ENCODE measurements around the gene MAB21L4. TPM values are rescaled to one million over a fixed set of nuclear protein-coding genes. Genes with fewer than 3 reads are reported as not detected.

Gene MAB21L4
- total RNA-seq, 1 donor from 2014 or later = 0.59 TPM

DNA sequence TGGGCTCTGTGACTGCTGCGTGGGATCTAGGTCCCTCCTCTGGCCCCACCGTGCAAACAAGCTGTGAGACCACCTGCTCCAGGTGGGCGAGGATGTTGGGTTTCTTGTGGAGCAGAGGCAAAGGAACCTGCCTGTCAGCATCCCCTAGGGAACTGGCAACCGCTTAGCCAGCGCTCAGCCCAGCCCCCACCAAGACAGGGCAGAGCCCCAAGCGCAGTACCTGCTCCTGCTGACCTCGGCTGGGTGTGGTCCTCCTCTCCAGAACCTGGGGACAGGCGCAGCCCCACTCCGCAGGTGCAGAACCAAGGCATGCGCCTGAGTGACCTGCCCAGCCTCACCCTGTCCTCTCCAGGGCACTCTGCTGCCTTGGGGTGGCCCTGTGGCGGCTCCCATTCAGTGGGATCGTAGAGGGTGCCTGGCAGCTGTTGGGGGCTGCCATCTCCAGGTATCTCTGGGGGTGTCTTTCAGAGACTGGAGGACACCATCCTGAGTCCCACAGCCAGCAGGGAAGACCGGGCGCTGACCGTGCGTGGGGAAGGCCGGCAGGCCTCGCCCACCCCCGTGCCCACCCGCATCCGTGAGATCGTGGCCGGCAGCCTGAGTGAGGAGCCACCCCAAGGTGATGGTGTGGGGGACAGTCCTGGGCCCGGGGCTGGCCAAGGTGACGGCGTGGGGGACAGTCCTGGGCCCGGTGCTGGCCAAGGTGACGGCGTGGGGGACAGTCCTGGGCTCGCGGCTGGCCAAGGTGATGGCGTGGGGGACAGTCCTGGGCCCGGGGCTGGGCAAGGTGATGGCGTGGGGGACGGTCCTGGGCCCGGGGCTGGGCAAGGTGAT, 22.5 kb upstream of the MAB21L4 start:
- no peaks in the 10 kb centered on the region for H3K36me3 Mint-ChIP-seq (ENCODE audit: low read depth, unreplicated experiment)
- TF ChIP-seq, protein P1, sequence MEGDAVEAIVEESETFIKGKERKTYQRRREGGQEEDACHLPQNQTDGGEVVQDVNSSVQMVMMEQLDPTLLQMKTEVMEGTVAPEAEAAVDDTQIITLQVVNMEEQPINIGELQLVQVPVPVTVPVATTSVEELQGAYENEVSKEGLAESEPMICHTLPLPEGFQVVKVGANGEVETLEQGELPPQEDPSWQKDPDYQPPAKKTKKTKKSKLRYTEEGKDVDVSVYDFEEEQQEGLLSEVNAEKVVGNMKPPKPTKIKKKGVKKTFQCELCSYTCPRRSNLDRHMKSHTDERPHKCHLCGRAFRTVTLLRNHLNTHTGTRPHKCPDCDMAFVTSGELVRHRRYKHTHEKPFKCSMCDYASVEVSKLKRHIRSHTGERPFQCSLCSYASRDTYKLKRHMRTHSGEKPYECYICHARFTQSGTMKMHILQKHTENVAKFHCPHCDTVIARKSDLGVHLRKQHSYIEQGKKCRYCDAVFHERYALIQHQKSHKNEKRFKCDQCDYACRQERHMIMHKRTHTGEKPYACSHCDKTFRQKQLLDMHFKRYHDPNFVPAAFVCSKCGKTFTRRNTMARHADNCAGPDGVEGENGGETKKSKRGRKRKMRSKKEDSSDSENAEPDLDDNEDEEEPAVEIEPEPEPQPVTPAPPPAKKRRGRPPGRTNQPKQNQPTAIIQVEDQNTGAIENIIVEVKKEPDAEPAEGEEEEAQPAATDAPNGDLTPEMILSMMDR (IDR thresholded peaks at IDR 0.05; ENCODE audit: insufficient read depth, low read depth, low read length) = no peak
- no peak for TF ChIP-seq EZH2 (IDR thresholded peaks at IDR 0.05; ENCODE audit: insufficient read depth, low read length)
- H3K4me2 ChIP-seq (ENCODE audit: low read length) = no peak overlapping the region

DNA sequence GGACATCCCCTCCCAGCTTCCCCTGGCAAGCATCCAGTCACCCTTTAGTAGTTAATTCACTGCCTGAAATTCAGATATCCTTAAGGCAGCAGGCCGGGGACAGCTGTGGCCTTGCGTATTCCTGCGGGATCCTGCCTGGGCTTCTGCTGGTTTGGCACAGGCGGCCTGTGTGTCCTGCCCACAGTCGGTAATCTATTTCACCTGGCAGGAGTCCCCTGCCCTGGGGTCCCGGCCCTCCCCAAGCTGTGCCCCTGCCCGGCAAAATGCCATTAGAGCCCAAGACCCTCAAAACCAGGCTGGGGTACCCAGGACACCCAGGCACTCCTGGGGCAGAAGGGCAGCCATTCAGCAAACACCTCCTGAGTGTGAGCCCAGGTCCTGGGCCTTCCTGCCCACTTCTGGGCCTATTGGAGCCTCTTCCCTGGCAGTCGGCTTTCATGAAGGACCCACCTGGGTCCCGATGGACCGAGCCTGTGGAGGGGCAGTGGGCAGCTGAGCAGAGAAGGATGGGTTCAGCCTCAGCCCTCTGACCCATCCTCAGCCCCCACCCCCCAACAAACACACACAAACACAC, 21.8 kb upstream of the MAB21L4 start:
- no peak for DNase-seq (ENCODE audit: low read depth)
- Histone ChIP-seq H2AFZ (ENCODE audit: low read depth, low read length) (no peak overlapping the region), H3K27ac (ENCODE audit: low read depth, low read length) (no peak overlapping the region)

More for the DNA sequence above, 22.5 kb upstream of the MAB21L4 start:
- H3K27me3 ChIP-seq (ENCODE audit: insufficient read depth, low read length) = no peaks in the 10 kb centered on the region
- H3K27ac ChIP-seq (ENCODE audit: low read depth, low read length) = no peak overlapping the region
- H3K9ac ChIP-seq (ENCODE audit: low read length) = no peak overlapping the region
- Mint-ChIP-seq H3K4me1 (ENCODE audit: low read depth, unreplicated experiment) (peaks cover 5% of the 10 kb centered on the region), H3K4me3 (ENCODE audit: unreplicated experiment) (no peak overlapping the region), H3K9me3 (ENCODE audit: unreplicated experiment) (no peaks in the 10 kb centered on the region), H3K27me3 (ENCODE audit: low read depth, unreplicated experiment) (peaks cover 18% of the 10 kb centered on the region), H3K27ac (ENCODE audit: unreplicated experiment) (no peak overlapping the region)
- no peak overlapping the region for H2AFZ ChIP-seq (ENCODE audit: low read depth, low read length)
- no peak overlapping the region for H3K4me3 ChIP-seq (ENCODE audit: insufficient read depth, low read depth, low read length)
- H4K20me1 ChIP-seq (ENCODE audit: insufficient read depth, low read length) = no peaks in the 10 kb centered on the region
- no peaks in the 10 kb centered on the region for H3K36me3 ChIP-seq (ENCODE audit: insufficient read depth, low read length)
- no peak for FAIRE-seq
- no peak for DNase-seq (ENCODE audit: low read depth)
- peaks cover 43% of the 10 kb centered on the region for H3K4me1 ChIP-seq (ENCODE audit: insufficient read depth, low read length)
- H3K79me2 ChIP-seq (ENCODE audit: insufficient read depth, low read length) = no peaks in the 10 kb centered on the region
- no peaks in the 10 kb centered on the region for H3K9me3 ChIP-seq (ENCODE audit: insufficient read depth, low read depth, low read length)

More for the DNA sequence above, 21.8 kb upstream of the MAB21L4 start:
- H3K9ac ChIP-seq (ENCODE audit: low read length) = no peak overlapping the region
- no peak overlapping the region for H3K4me3 Mint-ChIP-seq (ENCODE audit: unreplicated experiment)
- H3K79me2 ChIP-seq (ENCODE audit: insufficient read depth, low read length) = no peaks in the 10 kb centered on the region
- H3K27ac Mint-ChIP-seq (ENCODE audit: unreplicated experiment) = no peak overlapping the region
- no peak overlapping the region for H3K4me3 ChIP-seq (ENCODE audit: insufficient read depth, low read depth, low read length)
- H3K27me3 Mint-ChIP-seq (ENCODE audit: low read depth, unreplicated experiment) = peaks cover 18% of the 10 kb centered on the region
- TF ChIP-seq EZH2 (IDR thresholded peaks at IDR 0.05; ENCODE audit: insufficient read depth, low read length) = no peak
- TF ChIP-seq, protein P1 (IDR thresholded peaks at IDR 0.05; ENCODE audit: insufficient read depth, low read depth, low read length) = no peak
- H3K4me1 ChIP-seq (ENCODE audit: insufficient read depth, low read length) = peaks cover 46% of the 10 kb centered on the region
- H3K4me2 ChIP-seq (ENCODE audit: low read length) = no peak overlapping the region
- H3K36me3 ChIP-seq (ENCODE audit: insufficient read depth, low read length) = no peaks in the 10 kb centered on the region
- H3K9me3 Mint-ChIP-seq (ENCODE audit: unreplicated experiment) = no peaks in the 10 kb centered on the region
- no peak for FAIRE-seq
- no peaks in the 10 kb centered on the region for H4K20me1 ChIP-seq (ENCODE audit: insufficient read depth, low read length)
- H3K4me1 Mint-ChIP-seq (ENCODE audit: low read depth, unreplicated experiment) = peaks cover 5% of the 10 kb centered on the region
- H3K36me3 Mint-ChIP-seq (ENCODE audit: low read depth, unreplicated experiment) = no peaks in the 10 kb centered on the region
- no peaks in the 10 kb centered on the region for H3K27me3 ChIP-seq (ENCODE audit: insufficient read depth, low read length)
- no peaks in the 10 kb centered on the region for H3K9me3 ChIP-seq (ENCODE audit: insufficient read depth, low read depth, low read length)
